ENCODE measurements around the gene HEBP2.

DNA sequence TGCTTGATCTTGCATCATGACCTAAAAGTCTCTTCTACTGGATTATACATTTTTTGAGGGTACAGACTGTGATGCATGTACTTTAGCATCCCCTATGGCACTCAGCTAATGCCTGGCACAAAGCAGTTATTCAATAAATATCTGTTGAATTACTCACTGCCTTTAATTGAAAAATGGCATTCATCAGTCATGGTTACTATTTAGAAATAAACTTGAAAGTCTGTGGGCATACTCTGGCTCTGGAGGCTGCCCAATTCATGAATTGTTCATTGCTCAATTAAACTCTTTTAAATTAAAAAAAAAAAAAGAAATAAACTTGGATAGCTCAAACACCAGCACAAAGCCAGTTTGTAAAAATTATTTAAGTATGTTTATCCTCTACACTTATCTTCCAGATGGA, 40.0 kb downstream of the HEBP2 start:
- TF ChIP-seq, protein P1, sequence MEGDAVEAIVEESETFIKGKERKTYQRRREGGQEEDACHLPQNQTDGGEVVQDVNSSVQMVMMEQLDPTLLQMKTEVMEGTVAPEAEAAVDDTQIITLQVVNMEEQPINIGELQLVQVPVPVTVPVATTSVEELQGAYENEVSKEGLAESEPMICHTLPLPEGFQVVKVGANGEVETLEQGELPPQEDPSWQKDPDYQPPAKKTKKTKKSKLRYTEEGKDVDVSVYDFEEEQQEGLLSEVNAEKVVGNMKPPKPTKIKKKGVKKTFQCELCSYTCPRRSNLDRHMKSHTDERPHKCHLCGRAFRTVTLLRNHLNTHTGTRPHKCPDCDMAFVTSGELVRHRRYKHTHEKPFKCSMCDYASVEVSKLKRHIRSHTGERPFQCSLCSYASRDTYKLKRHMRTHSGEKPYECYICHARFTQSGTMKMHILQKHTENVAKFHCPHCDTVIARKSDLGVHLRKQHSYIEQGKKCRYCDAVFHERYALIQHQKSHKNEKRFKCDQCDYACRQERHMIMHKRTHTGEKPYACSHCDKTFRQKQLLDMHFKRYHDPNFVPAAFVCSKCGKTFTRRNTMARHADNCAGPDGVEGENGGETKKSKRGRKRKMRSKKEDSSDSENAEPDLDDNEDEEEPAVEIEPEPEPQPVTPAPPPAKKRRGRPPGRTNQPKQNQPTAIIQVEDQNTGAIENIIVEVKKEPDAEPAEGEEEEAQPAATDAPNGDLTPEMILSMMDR (IDR thresholded peaks at IDR 0.05): no peak
- TF ChIP-seq POLR2A (IDR thresholded peaks at IDR 0.05): no peak

Data from right lobe of liver (tissue), 4 donors.